HG02981 (cell line): Measurements from ENCODE around the gene NDUFB10.

Experiments
- ATAC-seq: cut with Tn5 transposase; IDR thresholded peaks from one replicate; pipeline ENCODE4 v1.9.1; 2021; ENCODE audit warnings: mild to moderate bottlenecking, moderate library complexity; ENCODE audit not compliant: unreplicated experiment

NDUFB10 gene

DNA sequence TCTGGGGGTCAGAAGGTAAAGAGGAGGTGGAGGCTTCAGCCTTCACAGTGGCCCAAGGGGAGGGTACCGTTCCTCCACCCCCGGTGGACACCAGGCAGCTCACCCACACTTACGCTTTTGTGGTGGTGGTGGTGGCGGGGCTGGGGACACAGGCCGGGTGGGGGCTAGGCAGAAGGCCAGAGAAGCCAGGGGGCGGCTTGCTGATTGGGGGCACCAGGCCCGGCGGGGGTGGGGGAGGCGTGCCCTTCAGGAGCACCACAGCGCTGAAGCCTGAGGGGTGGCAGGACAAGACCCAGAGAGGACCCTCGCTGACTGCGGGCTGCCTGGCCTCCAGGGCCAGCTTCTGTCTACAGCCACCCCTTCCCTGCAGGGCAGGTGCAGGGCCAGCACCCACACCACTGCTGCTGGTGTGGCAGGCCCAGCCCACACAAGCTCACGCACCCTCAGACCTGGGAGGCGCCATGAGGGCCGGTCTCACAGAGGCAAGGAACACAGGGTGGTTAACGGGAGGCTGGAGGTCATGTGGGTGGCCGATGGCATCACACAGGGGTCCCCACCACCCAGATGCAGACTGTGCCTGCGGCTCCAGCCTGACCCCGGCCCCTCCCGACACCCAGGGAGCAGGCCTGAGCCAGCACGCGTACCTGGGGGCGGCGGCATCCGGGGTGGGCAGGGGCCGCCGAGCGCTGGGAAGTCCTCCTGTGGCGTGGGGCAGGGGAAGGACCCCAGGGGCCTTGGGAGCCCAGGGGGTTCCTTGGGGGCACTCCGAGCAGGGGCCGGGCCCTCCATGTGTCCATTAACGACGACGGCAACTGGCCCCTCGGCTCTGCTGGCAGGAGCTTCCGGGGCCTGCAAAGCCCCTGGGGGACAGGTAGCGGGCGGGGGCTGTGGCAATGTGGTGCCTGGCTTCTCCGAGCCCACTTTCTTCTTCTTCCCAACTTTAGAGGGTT, 39.8 kb downstream of the NDUFB10 start:
- no peak for ATAC-seq

GRCh38 chr16:1999866-2000514, 40.7 kb downstream of the NDUFB10 start:
- no peak for ATAC-seq

DNA sequence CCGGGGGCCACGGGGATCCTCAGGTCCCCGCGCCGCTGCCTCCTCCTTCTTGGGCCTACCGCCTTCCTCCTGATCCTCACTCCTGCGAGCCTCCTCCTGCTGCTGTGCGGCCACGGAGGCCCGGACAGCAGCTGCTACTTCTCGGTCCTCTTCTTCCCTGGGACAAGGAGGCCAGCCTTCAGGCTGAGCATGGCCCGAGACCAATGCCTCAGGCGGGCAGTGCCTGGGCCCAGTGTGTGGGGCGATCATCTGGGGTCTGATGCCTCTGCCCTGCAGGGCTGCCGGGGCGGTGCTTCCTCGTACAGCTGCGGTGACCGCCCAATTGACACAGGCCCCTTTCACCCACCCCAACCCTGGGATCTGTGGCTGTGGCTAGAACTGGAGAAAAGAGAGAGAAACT, 41.7 kb downstream of the NDUFB10 start:
- ATAC-seq = no peak

DNA sequence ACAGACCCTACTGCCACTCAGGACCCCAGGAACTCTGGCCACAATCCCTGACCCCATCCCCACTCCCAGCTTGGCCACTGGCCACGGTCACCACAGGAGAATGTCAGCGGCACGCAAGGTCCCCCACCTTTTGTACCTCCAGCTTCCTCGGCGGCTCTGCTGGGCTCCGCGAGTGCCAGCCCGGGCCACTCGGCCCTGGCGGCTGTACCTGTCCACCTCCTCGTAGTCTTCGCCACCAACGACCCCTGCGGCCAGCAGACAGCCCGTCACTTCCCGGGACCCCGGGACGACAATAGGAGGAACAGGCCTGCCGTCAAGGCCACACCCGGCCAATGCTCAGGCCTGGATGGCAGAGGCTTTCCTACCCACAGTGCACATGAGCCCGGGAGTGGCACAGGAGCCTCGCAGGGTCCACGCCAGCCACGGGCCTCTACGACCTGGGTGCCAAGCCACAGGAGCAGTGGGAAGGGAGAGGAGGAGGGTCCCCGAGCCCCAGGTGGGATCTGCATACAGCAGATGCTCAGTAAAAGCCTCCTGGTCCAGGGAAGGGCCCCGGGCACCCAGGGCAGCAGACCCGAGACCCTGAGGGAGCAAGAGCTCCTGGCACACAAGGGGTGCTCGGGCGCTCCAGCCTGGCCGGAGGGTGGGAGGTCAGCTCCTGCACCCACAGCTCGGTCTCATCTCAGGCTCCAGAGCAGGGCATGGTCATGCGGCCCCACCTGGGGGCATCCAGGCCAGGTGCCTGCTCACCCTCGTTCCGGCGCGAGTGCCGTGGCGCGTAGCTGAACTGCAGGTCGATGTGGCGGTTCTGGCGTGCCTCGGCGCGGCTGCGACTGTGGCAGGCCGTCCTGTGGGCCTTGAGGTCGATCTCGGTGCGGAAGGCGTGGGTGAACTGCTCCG, 42.4 kb downstream of the NDUFB10 start:
- ATAC-seq = no peak

- ATAC-seq = no peak
Measured at GRCh38 chr16:2002406-2003230, 43.3 kb downstream of the NDUFB10 start.

- no peak for ATAC-seq
Measured at GRCh38 chr16:2003231-2003826, 44.0 kb downstream of the NDUFB10 start.

GRCh38 chr16:2003827-2004641, 44.7 kb downstream of the NDUFB10 start:
- peak; percentile 64 for ATAC-seq

- no peak for ATAC-seq
Measured at GRCh38 chr16:2004795-2005517, 45.6 kb downstream of the NDUFB10 start.

DNA sequence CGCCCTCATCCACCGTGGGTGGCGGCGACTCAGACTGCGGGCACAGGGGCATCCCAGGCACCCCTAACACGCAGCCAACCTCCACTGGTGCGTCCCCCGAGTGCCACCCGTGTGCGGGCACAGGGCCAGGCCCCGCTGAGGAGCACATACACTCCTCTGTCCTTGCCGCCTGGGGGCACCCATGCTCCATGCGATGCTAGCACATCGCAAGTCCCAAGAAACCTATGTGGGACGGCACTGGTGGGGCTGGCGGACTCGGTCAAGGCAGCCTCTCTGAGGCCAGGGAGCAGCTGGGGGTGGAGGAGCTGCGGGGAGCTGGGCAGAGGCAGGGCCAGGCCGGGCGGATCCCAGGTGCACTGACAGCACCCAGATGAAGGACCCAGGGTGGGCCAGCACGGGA, 46.3 kb downstream of the NDUFB10 start:
- no peak for ATAC-seq

- ATAC-seq = no peak
Measured at GRCh38 chr16:2006317-2006716, 47.0 kb downstream of the NDUFB10 start.

GRCh38 chr16:2007081-2007836, 47.9 kb downstream of the NDUFB10 start:
- ATAC-seq = no peak

GRCh38 chr16:2008009-2008526, 48.7 kb downstream of the NDUFB10 start:
- ATAC-seq = no peak

DNA sequence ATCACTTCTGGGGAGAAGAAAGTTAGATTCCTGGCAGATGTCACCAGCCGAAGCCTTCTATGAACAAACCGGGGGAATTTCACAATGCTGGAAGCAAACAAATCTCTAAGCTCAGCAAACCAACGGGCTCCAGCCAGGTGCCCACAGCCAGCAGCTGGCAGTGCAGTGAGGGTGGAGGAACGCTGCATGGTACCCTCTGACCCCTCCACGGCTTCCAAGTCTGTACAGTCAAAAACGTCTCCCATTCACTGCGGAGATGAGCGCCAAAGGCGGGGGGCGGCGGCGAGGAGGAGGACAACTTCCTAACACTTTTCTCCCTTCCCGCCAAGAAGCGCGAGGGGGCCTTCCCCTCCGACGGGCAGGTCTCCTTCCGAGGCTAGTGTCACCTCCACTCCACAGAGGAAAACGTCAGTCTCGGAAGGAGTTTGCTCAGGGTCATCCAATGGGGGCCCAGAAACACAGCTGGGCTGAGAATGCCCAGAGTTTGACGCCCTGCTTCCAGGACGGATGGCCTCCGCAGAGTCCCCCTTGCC, 49.4 kb downstream of the NDUFB10 start:
- no peak for ATAC-seq

DNA sequence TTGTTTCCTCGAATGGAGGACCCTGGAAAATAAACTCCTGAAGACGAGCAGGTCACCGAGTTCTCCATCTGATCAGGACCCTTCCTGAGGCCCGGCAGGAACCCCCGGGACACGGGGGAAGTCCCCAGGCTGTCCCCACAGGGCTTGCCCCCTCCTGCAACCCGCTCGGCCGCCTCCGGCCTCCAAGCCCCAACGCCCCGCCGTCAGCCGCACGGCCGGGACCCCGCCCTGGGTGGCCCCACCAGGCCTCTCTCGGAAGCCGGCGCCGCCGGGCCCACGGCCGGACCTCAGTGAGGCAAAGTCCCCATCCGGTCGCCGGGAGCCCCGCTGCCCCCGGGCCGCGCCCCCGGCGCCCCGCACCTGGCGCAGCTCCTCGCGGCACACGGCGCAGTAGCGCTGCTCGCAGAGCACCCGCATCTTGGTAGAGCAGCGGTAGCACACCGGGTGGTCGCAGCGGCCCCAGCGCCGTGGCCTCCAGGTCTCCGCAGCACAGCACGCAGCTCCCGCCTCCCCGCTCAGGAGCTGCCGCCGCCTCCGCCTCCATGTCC, 49.9 kb downstream of the NDUFB10 start:
- ATAC-seq = peak; percentile 23

DNA sequence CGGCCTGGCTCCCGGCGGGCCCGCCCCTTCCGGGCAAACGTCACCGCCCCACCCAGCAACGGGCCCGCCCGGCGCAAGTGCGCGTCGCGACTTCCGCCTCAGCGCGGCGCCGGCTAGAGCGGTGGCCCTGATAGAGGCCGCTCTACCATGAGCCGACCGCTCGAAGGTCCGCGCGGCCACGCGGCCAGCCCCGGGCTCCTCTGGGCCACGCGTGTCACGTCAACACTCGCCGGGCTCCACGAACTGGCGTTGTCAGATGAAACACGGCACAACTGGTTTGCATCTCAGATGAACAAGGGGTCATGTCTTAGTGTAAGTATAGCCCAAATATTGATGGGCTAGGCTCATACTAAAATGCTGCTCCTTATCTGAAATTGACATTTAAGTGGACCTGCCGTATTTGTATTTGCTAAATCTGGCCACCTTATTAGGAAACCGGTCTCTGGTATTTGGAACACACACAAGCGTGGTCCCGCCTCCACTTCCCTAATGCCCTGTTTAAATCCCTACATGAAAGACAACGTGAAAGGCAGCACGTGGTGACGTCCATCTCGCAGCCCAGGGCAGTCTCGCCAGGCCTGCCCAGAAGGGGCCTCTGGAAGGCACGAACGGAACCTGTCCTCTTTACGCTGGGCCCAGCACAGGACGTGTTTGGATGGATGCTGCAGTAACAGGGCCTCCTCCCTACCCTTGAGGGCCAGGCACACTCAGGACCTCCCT, 50.6 kb downstream of the NDUFB10 start, which contains the start of gene ZNF598:
Gene ZNF598 (minus strand): TSS at position 31 of the 720 bp plus-strand sequence.
- ATAC-seq = peak; percentile 80
